HG02840 (cell line): ENCODE results near the gene BCL6.

Experiments used
- ATAC-seq: cut with Tn5 transposase; IDR thresholded peaks from one replicate; pipeline ENCODE4 v1.9.1; 2021; ENCODE audit warnings: mild to moderate bottlenecking, moderate library complexity, moderate number of reproducible peaks; ENCODE audit not compliant: unreplicated experiment, low FRiP score

Gene BCL6

GRCh38 chr3:187721055-187721454 lies 24.2 kb downstream of the BCL6 start:
- ATAC-seq, result no peak

GRCh38 chr3:187720337-187720670 lies 25.0 kb downstream of the BCL6 start:
- no peak for ATAC-seq

GRCh38 chr3:187719628-187720336 lies 25.5 kb downstream of the BCL6 start:
- no peak for ATAC-seq

- ATAC-seq, result no peak
These were observed 26.5 kb downstream of the BCL6 start for GRCh38 chr3:187718802-187719201.

GRCh38 chr3:187717572-187717971 lies 27.7 kb downstream of the BCL6 start:
- no peak for ATAC-seq

- no peak for ATAC-seq
These were observed 30.8 kb downstream of the BCL6 start for GRCh38 chr3:187714404-187714979.

GRCh38 chr3:187713504-187713903 lies 31.8 kb downstream of the BCL6 start:
- ATAC-seq, result no peak

GRCh38 chr3:187709155-187709554 lies 36.1 kb downstream of the BCL6 start:
- no peak for ATAC-seq

- no peak for ATAC-seq
These were observed 36.6 kb downstream of the BCL6 start for GRCh38 chr3:187708696-187709095.

GRCh38 chr3:187706971-187707370 lies 38.3 kb downstream of the BCL6 start:
- no peak for ATAC-seq

GRCh38 chr3:187705164-187705563 lies 40.1 kb downstream of the BCL6 start:
- ATAC-seq, result no peak

GRCh38 chr3:187702507-187703033 lies 42.7 kb downstream of the BCL6 start, which contains the start of gene RTP2:
Gene RTP2 (minus strand): TSS chr3:187702557. CDS start chr3:187702128, 429 bp downstream.
- no peak for ATAC-seq

- ATAC-seq, result no peak
These were observed 45.0 kb downstream of the BCL6 start for GRCh38 chr3:187700249-187700648.

GRCh38 chr3:187698499-187699399 lies 46.5 kb downstream of the BCL6 start:
- no peak for ATAC-seq

- no peak for ATAC-seq
These were observed 49.2 kb downstream of the BCL6 start for GRCh38 chr3:187696021-187696420.

- ATAC-seq, result no peak
These were observed 49.8 kb downstream of the BCL6 start for GRCh38 chr3:187695449-187695848.

GRCh38 chr3:187694801-187695200 lies 50.5 kb downstream of the BCL6 start:
- ATAC-seq, result no peak

GRCh38 chr3:187693431-187693830 lies 51.8 kb downstream of the BCL6 start:
- no peak for ATAC-seq

GRCh38 chr3:187689984-187690383 lies 55.3 kb downstream of the BCL6 start:
- ATAC-seq, result no peak

- ATAC-seq, result no peak
These were observed 58.5 kb downstream of the BCL6 start for GRCh38 chr3:187686621-187687273.

GRCh38 chr3:187685948-187686347 lies 59.3 kb downstream of the BCL6 start:
- ATAC-seq, result no peak
